Naive thymus-derived CD8-positive, alpha-beta T cell (primary cell): Measurements from ENCODE around the gene AP4B1. TPM values are rescaled to one million over a fixed set of nuclear protein-coding genes. Genes with fewer than 3 reads are reported as not detected.
"Not testable (repeated sequence)": the region's sequence is repeated elsewhere in the genome, so short reads cannot be mapped to it uniquely, and the experiment has no call there.

ENCODE experiments used
- ATAC-seq, 2 donors: fragments of 150-1000 bp; cut with Tn5 transposase in 1 of 2; sonication (Bioruptor Pico), chemical (Tn5 transposase) in 1 of 2; 1 replicate in 1 of 2; 2 replicates in 1 of 2; pipeline ENCODE4 v1.10.0; 2021; ENCODE audit warnings: mild to moderate bottlenecking in 2 of 2, moderate library complexity in 2 of 2
- POLR2A ChIA-PET: fragments of 350-600 bp; sonication (Branson Sonifier 250); formaldehyde crosslinking; loops from one replicate; lab custom pipeline; 2021; ENCODE audit warnings: antibody characterized with exemption; lab: Charles Lee
- DNase-seq, 10 donors: peaks; one replicate each; pipeline versions ENCODE4 v3.0.0 to v3.0.0-alpha.2; 2020 to 2022
- H3K27ac Mint-ChIP-seq, 10 donors: one replicate each; pipeline ENCODE4 v1.8.0; 2020 to 2022; ENCODE audit warnings: mild to moderate bottlenecking in 10 of 10, mixed read lengths in 10 of 10, moderate library complexity in 4 of 10, inconsistent platforms in 1 of 10
- H3K27me3 Mint-ChIP-seq, 5 donors: one replicate each; pipeline ENCODE4 v1.8.0; 2021 to 2022; ENCODE audit warnings: mixed read lengths in 5 of 5
- H3K36me3 Mint-ChIP-seq, 3 donors: one replicate each; pipeline ENCODE4 v1.8.0; 2020 to 2022; ENCODE audit warnings: mixed read lengths in 3 of 3, mild to moderate bottlenecking in 2 of 3, inconsistent platforms in 1 of 3
- H3K4me1 Mint-ChIP-seq, 4 donors: one replicate each; pipeline ENCODE4 v1.8.0; 2021 to 2022; ENCODE audit warnings: mixed read lengths in 4 of 4
- H3K4me3 Mint-ChIP-seq, 10 donors: one replicate each; pipeline ENCODE4 v1.8.0; 2020 to 2022; ENCODE audit warnings: mild to moderate bottlenecking in 10 of 10, mixed read lengths in 10 of 10, moderate library complexity in 6 of 10, inconsistent platforms in 1 of 10
- H3K9me3 Mint-ChIP-seq, 9 donors: one replicate each; pipeline ENCODE4 v1.8.0; 2020 to 2022; ENCODE audit warnings: mixed read lengths in 9 of 9, mild to moderate bottlenecking in 3 of 9, inconsistent platforms in 1 of 9, moderate library complexity in 1 of 9
- polyA plus RNA-seq, 3 donors: library from polyadenylated mRNA; unstranded; fragments of 300-500 nt; fragmentation: Illumina TruSeq; gene quantifications; one replicate each; pipeline ENCODE4 v1.2.3, GENCODE V29; 2021
- total RNA-seq, 8 experiments: library from RNA in 2 of 8; stranded (reverse) in 2 of 8; gene quantifications; one replicate each; pipeline ENCODE4 v1.2.3 and lab custom pipeline; 2021 to 2026

Gene AP4B1
- total and polyA plus RNA-seq, 5 experiments from 2014 or later: 7.9 to 75.2 (median 9.6) TPM

DNA sequence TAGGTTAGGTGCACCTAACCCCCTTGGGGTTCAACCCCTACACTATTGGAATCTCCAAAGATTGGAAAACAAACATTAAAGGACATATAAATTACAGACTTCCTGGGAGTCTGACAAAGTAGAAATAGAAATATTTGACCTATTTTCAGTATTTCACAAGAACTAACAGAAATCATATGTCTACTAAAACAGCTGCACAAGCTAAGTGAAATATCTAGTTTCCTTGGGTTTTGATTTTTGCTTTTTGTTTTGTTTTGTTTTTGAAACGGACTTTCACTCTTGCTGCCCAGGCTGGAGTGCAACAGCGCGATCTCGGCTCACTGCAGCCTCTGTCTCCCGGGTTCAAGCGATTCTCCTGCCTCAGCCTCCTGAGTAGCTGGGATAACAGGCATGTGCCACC is 51.9 kb downstream of the AP4B1 start:
- ATAC-seq, H3K4me3 Mint-ChIP-seq, POLR2A ChIA-PET, H3K27me3 Mint-ChIP-seq, DNase-seq, H3K9me3 Mint-ChIP-seq: not testable (repeated sequence)
- Mint-ChIP-seq H3K36me3 (peaks cover 0 to 51% (median 22%) of the 10 kb centered on the region in 3 donors), H3K27ac (peak overlapping the region in 3 of 10 donors; percentile 22 to 70 (median 41)), H3K4me1 (peaks cover 5 to 27% (median 18%) of the 10 kb centered on the region in 4 donors)

- Mint-ChIP-seq H3K4me1 (peaks cover 5 to 15% (median 13%) of the 10 kb centered on the region in 4 donors), H3K36me3 (peaks cover 21 to 51% (median 25%) of the 10 kb centered on the region in 3 donors), H3K27ac (peak overlapping the region; percentile 73 to 93 (median 82)), H3K27me3 (no peaks in the 10 kb centered on the region), H3K4me3 (peak overlapping the region in 5 of 10 donors; percentile 30 to 78 (median 39)), H3K9me3 (peaks cover 0 to 2% (median 0%) of the 10 kb centered on the region in 9 donors)
- POLR2A ChIA-PET: interaction anchor here (0.6 to 1.4 kb wide), 8 partner anchors 10 to 89 kb away, joined by 3 to 6 read pairs (median 3); partner anchors contain the start of genes AP4B1 and BCL2L15
- ATAC-seq: peak; percentile 61 to 74
- peak in 2 of 10 donors; percentile 18 to 43 for DNase-seq
Measured at GRCh38 chr1:113850127-113850796, 54.3 kb downstream of the AP4B1 start.

GRCh38 chr1:113849072-113849471 is 55.5 kb downstream of the AP4B1 start:
- peaks cover 19 to 46% (median 21%) of the 10 kb centered on the region in 3 donors for H3K36me3 Mint-ChIP-seq
- no peak for ATAC-seq
- no peak for DNase-seq
- peak overlapping the region in 2 of 10 donors; percentile 15 to 25 for H3K27ac Mint-ChIP-seq
- peaks cover 0 to 2% (median 0%) of the 10 kb centered on the region in 9 donors for H3K9me3 Mint-ChIP-seq
- H3K4me3 Mint-ChIP-seq: no peak overlapping the region
- H3K27me3 Mint-ChIP-seq: no peaks in the 10 kb centered on the region
- H3K4me1 Mint-ChIP-seq: peaks cover 5 to 15% (median 12%) of the 10 kb centered on the region in 4 donors
- POLR2A ChIA-PET: interaction anchor here (1.4 kb wide), 1 partner anchor 21 kb away, joined by 3 read pairs; no protein-coding TSS in a partner anchor

DNA sequence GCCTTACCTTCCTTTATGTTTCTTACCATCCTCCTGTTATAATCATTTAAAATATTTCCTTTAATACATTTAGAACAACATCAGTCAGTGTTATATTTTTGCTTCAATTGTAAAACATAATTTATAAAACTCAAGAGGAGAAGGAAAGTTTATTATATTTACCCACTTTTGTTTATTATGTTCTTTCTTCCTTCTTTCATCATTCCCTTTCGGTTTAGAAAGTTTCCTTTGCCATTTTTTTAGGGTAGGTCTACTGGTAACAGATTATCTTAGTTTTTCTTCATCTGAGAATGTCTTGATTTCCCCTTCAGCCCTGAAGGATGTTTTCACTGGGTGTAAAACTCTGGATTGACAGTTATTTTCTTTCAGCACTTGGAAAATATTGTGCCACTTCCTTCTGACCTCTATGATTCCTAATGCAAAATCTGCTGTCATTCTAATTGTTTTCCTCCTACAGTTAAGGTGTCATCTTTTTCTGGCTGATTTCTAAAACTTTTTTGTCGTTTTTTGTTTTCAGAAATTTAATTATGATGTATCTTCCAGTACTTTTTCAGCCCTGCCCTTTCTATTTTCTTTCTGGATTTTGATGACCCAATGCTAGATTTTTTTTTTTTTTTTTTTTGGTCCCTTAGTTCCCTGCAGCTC is 58.1 kb downstream of the AP4B1 start:
- POLR2A ChIA-PET: no interaction called here
- Mint-ChIP-seq H3K27ac (peak overlapping the region in 3 of 10 donors; percentile 18 to 80 (median 25)), H3K36me3 (peaks cover 17 to 56% (median 21%) of the 10 kb centered on the region in 3 donors)

More for the DNA sequence above, 58.1 kb downstream of the AP4B1 start:
- H3K9me3 Mint-ChIP-seq: peaks cover 0 to 2% (median 0%) of the 10 kb centered on the region in 9 donors
- no peaks in the 10 kb centered on the region for H3K27me3 Mint-ChIP-seq
- H3K4me1 Mint-ChIP-seq: peaks cover 5 to 15% (median 12%) of the 10 kb centered on the region in 4 donors
- DNase-seq: no peak
- no peak for ATAC-seq
- no peak overlapping the region for H3K4me3 Mint-ChIP-seq

Other genes starting within 250 kb of the AP4B1 start
- 1 to 10 TPM; 7.7 to 9.9 TPM for gene PHTF1, start 145.3 kb downstream of the AP4B1 start, total RNA-seq
- 1 to 10 TPM; 1.9 to 4.3 (median 3.1) TPM for gene PHTF1, start 145.3 kb downstream of the AP4B1 start, polyA plus RNA-seq
- 10 to 100 TPM; 53.6 to 56.3 TPM for gene RSBN1, start 92.3 kb downstream of the AP4B1 start, total RNA-seq
- 10 to 100 TPM; 34.8 to 39.1 (median 37.5) TPM for gene RSBN1, start 92.3 kb downstream of the AP4B1 start, polyA plus RNA-seq
- 10 to 100 TPM; 26.6 to 27.3 TPM for gene PTPN22, start 33.1 kb downstream of the AP4B1 start, total RNA-seq
- gene PTPN22, start 33.1 kb downstream of the AP4B1 start, polyA plus RNA-seq: 10 to 100 TPM; 32.0 to 59.6 (median 40.1) TPM
- 1 to 10 TPM; 1.3 to 3.3 TPM for gene BCL2L15, start 17.2 kb downstream of the AP4B1 start, total RNA-seq
- under 1 TPM in 1 of 3 donors, not detected in 2; 0.03 TPM for gene BCL2L15, start 17.2 kb downstream of the AP4B1 start, polyA plus RNA-seq
- gene DCLRE1B, start 527 bp upstream of the AP4B1 start, total RNA-seq: 1 to 10 TPM; 5.2 to 5.5 TPM
- gene DCLRE1B, start 527 bp upstream of the AP4B1 start, polyA plus RNA-seq: 1 to 10 TPM; 3.7 to 5.2 (median 4.5) TPM
- 100 to 1,000 TPM; 123 to 138 TPM for gene HIPK1, start 24.5 kb upstream of the AP4B1 start, total RNA-seq
- 10 to 100 TPM; 14.5 to 19.3 (median 17.5) TPM for gene HIPK1, start 24.5 kb upstream of the AP4B1 start, polyA plus RNA-seq
- under 1 TPM; 0.36 to 0.49 TPM for gene OLFML3, start 74.7 kb upstream of the AP4B1 start, total RNA-seq
- not detected for gene OLFML3, start 74.7 kb upstream of the AP4B1 start, polyA plus RNA-seq
- gene SYT6, start 249.1 kb upstream of the AP4B1 start, total RNA-seq: not detected
- not detected for gene SYT6, start 249.1 kb upstream of the AP4B1 start, polyA plus RNA-seq